Neural cell (in vitro differentiated cells): ENCODE measurements around the gene IMPG2.

Source experiments
- CTCF ChIP-seq: fragments of 450-650 bp; IDR thresholded peaks from 2 replicates; pipeline ENCODE4 v1.5.1; 2014; ENCODE audit warnings: antibody characterized with exemption, mild to moderate bottlenecking, moderate library complexity; ENCODE audit not compliant: poor library complexity, severe bottlenecking
- EP300 ChIP-seq: fragments of 450-650 bp; conservative IDR thresholded peaks from 2 replicates; pipeline ENCODE4 v1.6.1; 2014; ENCODE audit warnings: antibody characterized with exemption, mild to moderate bottlenecking, moderate library complexity; ENCODE audit not compliant: poor library complexity, severe bottlenecking
- EZH2 ChIP-seq: fragments of 200-600, 300-800 bp; shearing (Covaris generic), sonication (generic); IDR thresholded peaks from 2 replicates; pipeline ENCODE4 v1.6.1; 2014; ENCODE audit warnings: antibody characterized with exemption, low read length, borderline replicate concordance, mild to moderate bottlenecking; ENCODE audit not compliant: insufficient read depth, poor library complexity, severe bottlenecking
- POLR2AphosphoS5 ChIP-seq: IDR thresholded peaks from 2 replicates; pipeline ENCODE4 v1.6.1; 2012
- RAD21 ChIP-seq: fragments of 450-650 bp; conservative IDR thresholded peaks from 2 replicates; pipeline ENCODE4 v1.6.1; 2014; ENCODE audit warnings: antibody characterized with exemption, mild to moderate bottlenecking, moderate library complexity
- REST ChIP-seq: IDR thresholded peaks from 2 replicates; pipeline ENCODE4 v1.6.1; 2012; ENCODE audit warnings: borderline replicate concordance
- TAF1 ChIP-seq: IDR thresholded peaks from 2 replicates; pipeline ENCODE4 v1.6.1; 2012; ENCODE audit warnings: low read depth

GRCh38 chr3:101312545-101312944 lies 7.8 kb downstream of the IMPG2 start:
- TF ChIP-seq CTCF = no peak
- TF ChIP-seq REST = no peak
- TF ChIP-seq POLR2AphosphoS5 = no peak
- TF ChIP-seq RAD21 = no peak
- TF ChIP-seq TAF1 = no peak
- TF ChIP-seq EZH2 = no peak
- no peak for TF ChIP-seq EP300
